Renal cortical epithelial cell (primary cell): ENCODE data around the gene STIM2. TPM values are rescaled to one million over a fixed set of nuclear protein-coding genes. Genes with fewer than 3 reads are reported as not detected.

ENCODE experiments used
- DNase-seq: peaks from one replicate; pipeline ENCODE4 v3.0.0-alpha.2; 2011; ENCODE audit warnings: low read depth
- total RNA-seq: library from RNA; depleted of rRNA; stranded (reverse); fragments of >200 nt; gene quantifications from 2 replicates; pipeline ENCODE4 v1.2.3, GENCODE V29; 2014

STIM2 gene
- total RNA-seq, 1 donor from 2014 or later = 11.7 TPM

GRCh38 chr4:26837993-26838842, 22.4 kb upstream of the STIM2 start:
- no peak for DNase-seq

- DNase-seq = no peak
These were observed 21.6 kb upstream of the STIM2 start for GRCh38 chr4:26839016-26839415.

- DNase-seq = no peak
These were observed 21.1 kb upstream of the STIM2 start for GRCh38 chr4:26839534-26839951.

GRCh38 chr4:26840786-26841185, 19.9 kb upstream of the STIM2 start:
- DNase-seq = no peak

GRCh38 chr4:26842911-26843310, 17.7 kb upstream of the STIM2 start:
- no peak for DNase-seq

- DNase-seq = no peak
These were observed 10.1 kb upstream of the STIM2 start for GRCh38 chr4:26850528-26850927.

- DNase-seq = no peak
These were observed 9.5 kb upstream of the STIM2 start for GRCh38 chr4:26851129-26851528.

- DNase-seq = no peak
These were observed 5.9 kb upstream of the STIM2 start for GRCh38 chr4:26854701-26855100.

GRCh38 chr4:26856906-26857277, 3.7 kb upstream of the STIM2 start:
- no peak for DNase-seq

- DNase-seq = peak; percentile 71
These were observed 3.2 kb upstream of the STIM2 start for GRCh38 chr4:26857278-26858034.

GRCh38 chr4:26858035-26858918, 2.4 kb upstream of the STIM2 start:
- no peak for DNase-seq

GRCh38 chr4:26858947-26859401, 1.7 kb upstream of the STIM2 start:
- DNase-seq = peak; percentile 19

- no peak for DNase-seq
These were observed 882 bp upstream of the STIM2 start for GRCh38 chr4:26859762-26860156.

- no peak for DNase-seq
These were observed 337 bp downstream of the STIM2 start for GRCh38 chr4:26860922-26861433.

GRCh38 chr4:26861434-26862186, 969 bp downstream of the STIM2 start:
- peak; percentile 42 for DNase-seq

- DNase-seq = no peak
These were observed 1.8 kb downstream of the STIM2 start for GRCh38 chr4:26862381-26862915.

- no peak for DNase-seq
These were observed 2.9 kb downstream of the STIM2 start for GRCh38 chr4:26863512-26863911.

- DNase-seq = no peak
These were observed 4.3 kb downstream of the STIM2 start for GRCh38 chr4:26864899-26865298.

- no peak for DNase-seq
These were observed 5.6 kb downstream of the STIM2 start for GRCh38 chr4:26866203-26866602.

GRCh38 chr4:26866781-26867180, 6.1 kb downstream of the STIM2 start:
- DNase-seq = no peak
